ENCODE data around the gene SRMS. TPM values are rescaled to one million over a fixed set of nuclear protein-coding genes. Genes with fewer than 3 reads are reported as not detected.

The SRMS gene
- total RNA-seq, 4 donors from 2014 or later = not detected

GRCh38 chr20:63508072-63508768 lies 39.3 kb downstream of the SRMS start:
- no peaks in the 10 kb centered on the region for H3K4me1 ChIP-seq
- no peak for DNase-seq (ENCODE audit: low spot score in 2 of 2)
- no peak overlapping the region for H3K27ac ChIP-seq
- peaks cover 0 to 44% (median 0%) of the 10 kb centered on the region in 4 donors for H3K9me3 ChIP-seq
- H3K36me3 ChIP-seq = no peaks in the 10 kb centered on the region
- H3K4me3 ChIP-seq = no peak overlapping the region
- peaks cover 0 to 39% of the 10 kb centered on the region in 2 donors for H3K27me3 ChIP-seq
- 84 to 85% methylated on average over 33 of the region's 33 CpGs for WGBS, 2 donors
- no peak for TF ChIP-seq CTCF (IDR thresholded peaks at IDR 0.05)
- no peak for TF ChIP-seq EP300 (IDR thresholded peaks at IDR 0.05)
- no peak for TF ChIP-seq POLR2A (IDR thresholded peaks at IDR 0.05)

GRCh38 chr20:63507083-63507743 lies 40.3 kb downstream of the SRMS start:
- DNase-seq (ENCODE audit: low spot score in 2 of 2) = no peak
- H3K27me3 ChIP-seq = peaks cover 0 to 40% of the 10 kb centered on the region in 2 donors
- H3K27ac ChIP-seq = no peak overlapping the region
- H3K9me3 ChIP-seq = peaks cover 0 to 44% (median 0%) of the 10 kb centered on the region in 4 donors
- no peak overlapping the region for H3K4me3 ChIP-seq
- no peaks in the 10 kb centered on the region for H3K36me3 ChIP-seq
- WGBS, 2 donors = 92 to 93% methylated on average over 22 to 30 of the region's 30 CpGs
- TF ChIP-seq EP300 (IDR thresholded peaks at IDR 0.05) = no peak
- no peak for TF ChIP-seq CTCF (IDR thresholded peaks at IDR 0.05)
- no peak for TF ChIP-seq POLR2A (IDR thresholded peaks at IDR 0.05)
- no peaks in the 10 kb centered on the region for H3K4me1 ChIP-seq

GRCh38 chr20:63505723-63506122 lies 41.8 kb downstream of the SRMS start:
- Histone ChIP-seq H3K36me3 (no peaks in the 10 kb centered on the region), H3K27ac (no peak overlapping the region), H3K4me3 (no peak overlapping the region), H3K27me3 (peaks cover 0 to 51% of the 10 kb centered on the region in 2 donors), H3K4me1 (no peaks in the 10 kb centered on the region), H3K9me3 (peaks cover 0 to 44% (median 0%) of the 10 kb centered on the region in 4 donors)
- no peak for DNase-seq (ENCODE audit: low spot score in 2 of 2)
- 82 to 85% methylated on average over 12 of the region's 12 CpGs for WGBS, 2 donors
- no peak for TF ChIP-seq POLR2A (IDR thresholded peaks at IDR 0.05)
- TF ChIP-seq CTCF (IDR thresholded peaks at IDR 0.05) = no peak
- TF ChIP-seq EP300 (IDR thresholded peaks at IDR 0.05) = no peak

GRCh38 chr20:63505281-63505680 lies 42.3 kb downstream of the SRMS start:
- Histone ChIP-seq H3K9me3 (peaks cover 0 to 44% (median 0%) of the 10 kb centered on the region in 4 donors), H3K36me3 (no peaks in the 10 kb centered on the region), H3K27me3 (peaks cover 0 to 54% of the 10 kb centered on the region in 2 donors), H3K27ac (no peak overlapping the region), H3K4me3 (no peak overlapping the region), H3K4me1 (no peaks in the 10 kb centered on the region)
- no peak for TF ChIP-seq CTCF (IDR thresholded peaks at IDR 0.05)
- no peak for TF ChIP-seq EP300 (IDR thresholded peaks at IDR 0.05)
- no peak for TF ChIP-seq POLR2A (IDR thresholded peaks at IDR 0.05)
- no peak for DNase-seq (ENCODE audit: low spot score in 2 of 2)
- 81 to 90% methylated on average over 8 of the region's 8 CpGs for WGBS, 2 donors

GRCh38 chr20:63504642-63505041 lies 42.9 kb downstream of the SRMS start:
- TF ChIP-seq POLR2A (IDR thresholded peaks at IDR 0.05) = no peak
- no peak for TF ChIP-seq EP300 (IDR thresholded peaks at IDR 0.05)
- TF ChIP-seq CTCF (IDR thresholded peaks at IDR 0.05) = no peak
- 84 to 93% methylated on average over 9 of the region's 9 CpGs for WGBS, 2 donors

More at GRCh38 chr20:63504642-63505041, 42.9 kb downstream of the SRMS start:
- DNase-seq (ENCODE audit: low spot score in 2 of 2) = no peak
- no peaks in the 10 kb centered on the region for H3K36me3 ChIP-seq
- peaks cover 0 to 1% (median under 1%) of the 10 kb centered on the region in 4 donors for H3K4me1 ChIP-seq
- H3K9me3 ChIP-seq = peaks cover 0 to 44% (median 0%) of the 10 kb centered on the region in 4 donors
- H3K27me3 ChIP-seq = peaks cover 0 to 54% of the 10 kb centered on the region in 2 donors
- no peak overlapping the region for H3K4me3 ChIP-seq
- H3K27ac ChIP-seq = no peak overlapping the region
